ENCODE measurements around the gene CDH9.

Gene CDH9

GRCh38 chr5:27048510-27048909 lies 10.1 kb upstream of the CDH9 start:
- Histone ChIP-seq H3K4me3 (replicated peaks; ENCODE audit: low read depth, low read length) (no peak overlapping the region), H3K27me3 (replicated peaks; ENCODE audit: control insufficient read depth, insufficient read depth, low read length) (no peaks in the 10 kb centered on the region), H3K36me3 (ENCODE audit: control insufficient read depth, insufficient read depth, low read length) (no peaks in the 10 kb centered on the region)
- TF ChIP-seq, protein P1, sequence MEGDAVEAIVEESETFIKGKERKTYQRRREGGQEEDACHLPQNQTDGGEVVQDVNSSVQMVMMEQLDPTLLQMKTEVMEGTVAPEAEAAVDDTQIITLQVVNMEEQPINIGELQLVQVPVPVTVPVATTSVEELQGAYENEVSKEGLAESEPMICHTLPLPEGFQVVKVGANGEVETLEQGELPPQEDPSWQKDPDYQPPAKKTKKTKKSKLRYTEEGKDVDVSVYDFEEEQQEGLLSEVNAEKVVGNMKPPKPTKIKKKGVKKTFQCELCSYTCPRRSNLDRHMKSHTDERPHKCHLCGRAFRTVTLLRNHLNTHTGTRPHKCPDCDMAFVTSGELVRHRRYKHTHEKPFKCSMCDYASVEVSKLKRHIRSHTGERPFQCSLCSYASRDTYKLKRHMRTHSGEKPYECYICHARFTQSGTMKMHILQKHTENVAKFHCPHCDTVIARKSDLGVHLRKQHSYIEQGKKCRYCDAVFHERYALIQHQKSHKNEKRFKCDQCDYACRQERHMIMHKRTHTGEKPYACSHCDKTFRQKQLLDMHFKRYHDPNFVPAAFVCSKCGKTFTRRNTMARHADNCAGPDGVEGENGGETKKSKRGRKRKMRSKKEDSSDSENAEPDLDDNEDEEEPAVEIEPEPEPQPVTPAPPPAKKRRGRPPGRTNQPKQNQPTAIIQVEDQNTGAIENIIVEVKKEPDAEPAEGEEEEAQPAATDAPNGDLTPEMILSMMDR (IDR thresholded peaks at IDR 0.05; ENCODE audit: insufficient read depth, low read length, poor library complexity, severe bottlenecking): no peak
- DNase-seq (ENCODE audit: extremely low read depth, insufficient read length): no peak

DNA sequence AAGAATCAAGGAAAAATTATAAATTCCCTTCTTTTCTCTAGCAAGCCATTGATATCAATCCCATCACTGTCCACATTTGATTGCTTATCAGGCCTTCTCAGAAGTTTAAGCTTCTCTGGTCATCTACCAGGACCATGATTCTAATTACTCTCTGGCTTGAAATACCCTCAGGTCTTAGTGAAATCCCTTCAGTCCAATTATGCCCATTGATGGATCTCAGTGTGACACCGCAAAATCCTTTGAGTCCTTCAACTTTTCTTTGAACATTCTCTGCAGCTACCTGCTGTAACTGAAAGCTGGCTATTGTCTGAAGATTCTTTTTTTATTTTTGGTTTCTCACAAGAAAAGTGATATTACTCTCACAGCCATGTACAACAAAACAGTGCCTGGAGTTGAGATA lies 3.0 kb upstream of the CDH9 start:
- H3K4me3 ChIP-seq (replicated peaks; ENCODE audit: low read depth, low read length): no peak overlapping the region

GRCh38 chr5:27034565-27034964 lies 3.8 kb downstream of the CDH9 start:
- Histone ChIP-seq H3K4me3 (replicated peaks; ENCODE audit: low read depth, low read length) (no peak overlapping the region), H3K27me3 (replicated peaks; ENCODE audit: control insufficient read depth, insufficient read depth, low read length) (no peaks in the 10 kb centered on the region), H3K36me3 (ENCODE audit: control insufficient read depth, insufficient read depth, low read length) (no peaks in the 10 kb centered on the region)
- no peak for DNase-seq (ENCODE audit: extremely low read depth, insufficient read length)
- TF ChIP-seq, protein P1 (IDR thresholded peaks at IDR 0.05; ENCODE audit: insufficient read depth, low read length, poor library complexity, severe bottlenecking): no peak

More for the DNA sequence above, 3.0 kb upstream of the CDH9 start:
- H3K36me3 ChIP-seq (ENCODE audit: control insufficient read depth, insufficient read depth, low read length): no peaks in the 10 kb centered on the region
- H3K27me3 ChIP-seq (replicated peaks; ENCODE audit: control insufficient read depth, insufficient read depth, low read length): no peaks in the 10 kb centered on the region
- TF ChIP-seq, protein P1 (IDR thresholded peaks at IDR 0.05; ENCODE audit: insufficient read depth, low read length, poor library complexity, severe bottlenecking): no peak
- no peak for DNase-seq (ENCODE audit: extremely low read depth, insufficient read length)

DNA sequence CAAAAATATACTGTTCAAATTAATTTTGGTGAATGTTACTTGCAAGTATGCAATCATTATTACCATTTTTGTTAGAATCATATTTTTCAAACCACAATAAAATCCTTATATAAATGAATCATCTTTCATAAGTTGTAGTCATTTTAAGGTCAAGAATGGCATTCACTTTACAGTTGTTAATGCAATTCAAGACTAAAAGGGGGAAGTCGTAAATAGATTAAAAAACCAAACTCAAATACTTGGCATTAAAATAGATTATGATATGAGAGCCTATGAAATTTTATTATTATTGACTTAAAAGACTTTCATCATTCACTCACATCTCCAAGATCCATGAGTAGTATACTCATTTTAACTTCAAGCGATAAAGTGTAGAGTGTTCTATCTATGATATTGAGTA lies 11.6 kb downstream of the CDH9 start:
- no peak for DNase-seq (ENCODE audit: extremely low read depth, insufficient read length)
- Histone ChIP-seq H3K4me3 (replicated peaks; ENCODE audit: low read depth, low read length) (no peak overlapping the region), H3K27me3 (replicated peaks; ENCODE audit: control insufficient read depth, insufficient read depth, low read length) (no peaks in the 10 kb centered on the region), H3K36me3 (ENCODE audit: control insufficient read depth, insufficient read depth, low read length) (no peaks in the 10 kb centered on the region)
- TF ChIP-seq, protein P1 (IDR thresholded peaks at IDR 0.05; ENCODE audit: insufficient read depth, low read length, poor library complexity, severe bottlenecking): no peak

DNA sequence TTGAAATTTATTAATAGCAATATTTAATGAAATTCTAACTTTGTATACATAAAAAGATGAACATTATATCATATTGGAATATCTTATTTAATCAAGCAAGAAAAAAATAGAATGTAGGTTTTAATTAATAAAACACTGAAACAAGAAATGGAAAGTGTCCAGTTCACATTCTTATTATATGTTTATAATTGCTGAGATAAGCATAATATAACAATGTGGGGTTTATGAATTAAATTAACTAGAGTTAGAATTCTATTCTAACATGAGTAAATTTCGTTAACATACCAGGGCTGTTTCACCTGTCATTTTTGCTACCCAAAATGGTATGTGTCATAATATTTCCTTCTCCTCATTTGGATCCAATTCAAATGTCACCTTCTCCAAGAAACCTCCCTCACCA lies 12.3 kb downstream of the CDH9 start:
- no peaks in the 10 kb centered on the region for H3K36me3 ChIP-seq (ENCODE audit: control insufficient read depth, insufficient read depth, low read length)
- no peak overlapping the region for H3K4me3 ChIP-seq (replicated peaks; ENCODE audit: low read depth, low read length)
- TF ChIP-seq, protein P1 (IDR thresholded peaks at IDR 0.05; ENCODE audit: insufficient read depth, low read length, poor library complexity, severe bottlenecking): no peak
- no peak for DNase-seq (ENCODE audit: extremely low read depth, insufficient read length)
- H3K27me3 ChIP-seq (replicated peaks; ENCODE audit: control insufficient read depth, insufficient read depth, low read length): no peaks in the 10 kb centered on the region

DNA sequence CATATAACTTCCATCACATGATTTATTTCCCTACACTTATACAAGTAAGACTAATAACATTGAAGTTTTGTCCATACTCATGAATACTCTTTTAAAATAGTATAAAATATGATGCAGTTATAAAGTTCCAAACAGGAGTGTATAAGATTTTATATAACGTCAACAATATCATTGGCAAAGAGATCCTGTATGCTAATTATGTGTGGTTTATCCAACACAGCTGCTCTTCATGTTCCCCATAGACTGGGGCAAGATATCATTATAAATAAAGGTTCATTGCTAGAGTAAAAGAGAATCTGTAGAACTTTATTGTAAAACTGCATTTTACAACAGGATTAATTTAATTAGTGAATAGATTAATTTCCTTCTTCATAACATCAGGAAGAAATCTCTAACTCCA lies 16.9 kb downstream of the CDH9 start:
- no peak overlapping the region for H3K4me3 ChIP-seq (replicated peaks; ENCODE audit: low read depth, low read length)
- DNase-seq (ENCODE audit: extremely low read depth, insufficient read length): no peak
- H3K27me3 ChIP-seq (replicated peaks; ENCODE audit: control insufficient read depth, insufficient read depth, low read length): no peaks in the 10 kb centered on the region
- H3K36me3 ChIP-seq (ENCODE audit: control insufficient read depth, insufficient read depth, low read length): no peaks in the 10 kb centered on the region
- TF ChIP-seq, protein P1 (IDR thresholded peaks at IDR 0.05; ENCODE audit: insufficient read depth, low read length, poor library complexity, severe bottlenecking): no peak

Data from GM06990 (cell line).